Sigmoid colon (tissue), 7 donors: ENCODE results near the gene SMARCE1. TPM values are rescaled to one million over a fixed set of nuclear protein-coding genes. Genes with fewer than 3 reads are reported as not detected.

Experiments used
- DNase-seq: peaks from one replicate; pipeline ENCODE4 v3.0.0-alpha.2; 2019
- H3K27ac ChIP-seq, 4 donors: fragments of 200-600 bp; sonication (generic); one replicate each; pipeline ENCODE4 v1.5.1; 2016 to 2019; ENCODE audit warnings: mild to moderate bottlenecking in 1 of 4
- H3K27me3 ChIP-seq, 3 donors: fragments of 200-600 bp; sonication (generic); one replicate each; pipeline ENCODE4 v1.5.1; 2019; ENCODE audit warnings: mild to moderate bottlenecking in 1 of 3
- H3K36me3 ChIP-seq, 4 donors: fragments of 200-600 bp; sonication (generic); one replicate each; pipeline ENCODE4 v1.5.1; 2016 to 2019
- H3K4me1 ChIP-seq, 4 donors: fragments of 200-600 bp; sonication (generic); one replicate each; pipeline ENCODE4 v1.5.1; 2017 to 2019
- H3K4me3 ChIP-seq, 4 donors: fragments of 200-600 bp; sonication (generic); one replicate each; pipeline ENCODE4 v1.5.1; 2017 to 2019; ENCODE audit warnings: mild to moderate bottlenecking in 2 of 4, moderate library complexity in 1 of 4
- H3K9me3 ChIP-seq, 4 donors: fragments of 200-600 bp in 3 of 4; sonication (generic) in 3 of 4; one replicate each; pipeline versions ENCODE4 v1.5.1 to v1.6.1; 2013 to 2019
- EP300 ChIP-seq, 4 donors: sonication (generic); formaldehyde crosslinking; IDR thresholded peaks; one replicate each; pipeline ENCODE4 v1.6.1; 2017; ENCODE audit warnings: antibody characterized with exemption in 4 of 4
- POLR2A ChIP-seq, 2 donors: fragments of 450-650 bp; IDR thresholded peaks; one replicate each; pipeline ENCODE4 v1.6.1; 2016; ENCODE audit warnings: antibody characterized with exemption in 2 of 2, mild to moderate bottlenecking in 2 of 2, moderate library complexity in 2 of 2
- POLR2AphosphoS5 ChIP-seq, 4 donors: sonication (generic); formaldehyde crosslinking; IDR thresholded peaks; one replicate each; pipeline ENCODE4 v1.6.1; 2017; ENCODE audit warnings: antibody characterized with exemption in 4 of 4
- WGBS, 2 donors: extraction: QIAGEN DNeasy Blood & Tissue Kit; methylation state at CpG; one replicate each; pipeline ENCODE4 v1.1.7; 2013; 5-methylcytosine and 5-hydroxymethylcytosine counted together
- intact Hi-C: fragments of 100-400 bp; cut with DNase I; formaldehyde crosslinking; loops from one replicate; pipeline ENCODE4 v1.15.1; 2023
- polyA plus RNA-seq, 3 donors: library from polyadenylated mRNA; stranded (reverse); fragments of 200-250 nt; gene quantifications; one replicate each; pipeline ENCODE4 v1.2.3, GENCODE V29; 2013
- total RNA-seq, 4 donors: library from RNA; depleted of rRNA; stranded (reverse); fragments of >200 nt; gene quantifications; one replicate each; pipeline ENCODE4 v1.1.0, GENCODE V29; 2016
- TF ChIP-seq, protein P1 (sequence below), 4 experiments: fragments of 450-650 bp in 3 of 4; fragments of 200-600 bp in 1 of 4; IDR thresholded peaks; one replicate each; pipeline ENCODE4 v1.5.1; 2016 to 2019; ENCODE audit warnings: antibody characterized with exemption in 4 of 4, mild to moderate bottlenecking in 3 of 4, moderate library complexity in 2 of 4
- donor health status: healthy with polysubstance abuse.
- donor health status: Bipolar disorder and iron deficiency.
- donor health status: healthy.

SMARCE1 gene
- total and polyA plus RNA-seq, 7 donors = 68.2 to 120 (median 87.3) TPM

DNA sequence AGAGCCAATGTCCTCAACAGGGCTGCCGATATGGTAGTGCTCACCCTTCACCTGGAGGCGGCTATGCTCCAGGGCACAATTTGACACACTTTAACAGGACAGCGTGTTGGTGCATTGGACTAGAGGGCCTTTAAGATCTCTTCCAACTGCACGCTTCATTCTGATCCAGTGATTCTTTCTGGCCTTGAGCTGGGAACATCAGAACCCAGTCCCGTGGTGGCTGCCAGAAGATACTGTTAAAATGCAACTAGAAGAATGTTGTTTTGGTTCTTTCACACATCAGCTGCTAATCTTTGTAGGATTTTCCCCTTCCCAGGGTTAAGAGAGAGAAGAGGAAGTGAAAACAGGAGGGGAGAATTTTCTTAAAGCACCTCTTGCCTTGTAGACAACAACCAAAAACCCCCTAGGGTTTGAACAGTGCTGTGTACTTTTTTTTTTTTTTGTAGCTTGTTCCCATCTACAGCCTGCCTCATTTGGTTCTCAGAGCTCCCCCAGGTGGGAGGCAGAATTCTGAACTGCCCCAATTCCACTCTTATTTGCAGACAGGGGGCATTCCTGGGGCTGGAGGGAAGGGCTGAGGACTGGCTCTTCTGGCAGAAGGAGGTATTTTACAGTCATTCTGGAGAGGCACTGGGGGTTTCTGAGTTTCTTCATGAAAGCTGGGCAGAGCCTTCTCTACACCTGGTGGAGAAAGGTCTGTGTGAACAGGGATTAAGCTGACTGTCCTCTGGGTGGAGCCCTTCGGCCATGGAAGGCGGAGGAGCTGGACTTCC, 32.4 kb downstream of the SMARCE1 start:
- DNase-seq = no peak
- intact Hi-C loops = loop anchor here (10.0 kb wide), 1 partner anchor 1050 kb away; no protein-coding TSS in a partner anchor
- Histone ChIP-seq H3K27ac (no peak overlapping the region), H3K36me3 (no peaks in the 10 kb centered on the region), H3K27me3 (peaks cover 0 to 39% (median 0%) of the 10 kb centered on the region in 3 donors), H3K4me3 (no peak overlapping the region), H3K4me1 (peaks cover 0 to 9% (median 7%) of the 10 kb centered on the region in 4 donors), H3K9me3 (no peaks in the 10 kb centered on the region)
- 54 to 57% methylated on average over 7 of the region's 7 CpGs for WGBS, 2 donors
- TF ChIP-seq, protein P1, sequence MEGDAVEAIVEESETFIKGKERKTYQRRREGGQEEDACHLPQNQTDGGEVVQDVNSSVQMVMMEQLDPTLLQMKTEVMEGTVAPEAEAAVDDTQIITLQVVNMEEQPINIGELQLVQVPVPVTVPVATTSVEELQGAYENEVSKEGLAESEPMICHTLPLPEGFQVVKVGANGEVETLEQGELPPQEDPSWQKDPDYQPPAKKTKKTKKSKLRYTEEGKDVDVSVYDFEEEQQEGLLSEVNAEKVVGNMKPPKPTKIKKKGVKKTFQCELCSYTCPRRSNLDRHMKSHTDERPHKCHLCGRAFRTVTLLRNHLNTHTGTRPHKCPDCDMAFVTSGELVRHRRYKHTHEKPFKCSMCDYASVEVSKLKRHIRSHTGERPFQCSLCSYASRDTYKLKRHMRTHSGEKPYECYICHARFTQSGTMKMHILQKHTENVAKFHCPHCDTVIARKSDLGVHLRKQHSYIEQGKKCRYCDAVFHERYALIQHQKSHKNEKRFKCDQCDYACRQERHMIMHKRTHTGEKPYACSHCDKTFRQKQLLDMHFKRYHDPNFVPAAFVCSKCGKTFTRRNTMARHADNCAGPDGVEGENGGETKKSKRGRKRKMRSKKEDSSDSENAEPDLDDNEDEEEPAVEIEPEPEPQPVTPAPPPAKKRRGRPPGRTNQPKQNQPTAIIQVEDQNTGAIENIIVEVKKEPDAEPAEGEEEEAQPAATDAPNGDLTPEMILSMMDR (IDR thresholded peaks at IDR 0.05) = peak in 1 of 4 experiments; percentile 25
- no peak for TF ChIP-seq POLR2A (IDR thresholded peaks at IDR 0.05)

DNA sequence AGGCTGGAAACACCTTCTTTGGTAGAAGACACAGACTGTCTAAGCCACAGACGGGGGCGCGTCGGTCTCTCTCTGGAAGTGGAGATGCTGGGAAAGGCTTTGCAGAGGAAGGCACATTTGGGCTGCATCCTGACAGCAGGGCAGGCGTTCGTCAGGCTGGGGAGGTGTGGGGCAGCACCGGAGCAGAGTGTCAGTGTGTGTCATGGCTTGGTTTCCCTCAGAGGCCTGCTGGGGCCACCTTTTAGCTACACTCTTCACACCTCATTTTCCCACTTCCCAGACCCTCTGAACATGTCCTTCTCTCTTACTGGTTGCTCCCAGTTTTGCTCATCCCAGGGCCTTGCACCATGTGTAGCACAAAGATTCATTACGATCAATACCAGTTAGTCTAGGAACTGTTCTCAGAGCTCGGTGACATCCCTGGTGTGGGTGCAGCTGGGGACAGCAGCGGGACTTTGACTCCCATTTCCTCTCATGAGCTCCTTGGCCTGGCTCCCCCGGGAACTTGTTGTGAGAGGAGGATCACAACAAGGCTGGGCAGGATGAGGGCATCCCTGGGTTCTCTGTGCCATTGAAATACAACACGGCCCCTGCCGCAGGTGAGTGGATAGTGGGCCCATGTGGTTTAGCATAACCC, 33.1 kb downstream of the SMARCE1 start:
- Histone ChIP-seq H3K27ac (no peak overlapping the region), H3K36me3 (no peaks in the 10 kb centered on the region), H3K9me3 (no peaks in the 10 kb centered on the region), H3K4me3 (no peak overlapping the region), H3K4me1 (peaks cover 0 to 2% (median 0%) of the 10 kb centered on the region in 4 donors), H3K27me3 (peaks cover 0 to 39% (median 0%) of the 10 kb centered on the region in 3 donors)
- TF ChIP-seq, protein P1 (IDR thresholded peaks at IDR 0.05) = no peak
- TF ChIP-seq POLR2A (IDR thresholded peaks at IDR 0.05) (no peak), POLR2AphosphoS5 (IDR thresholded peaks at IDR 0.05) (no peak), EP300 (IDR thresholded peaks at IDR 0.05) (no peak)
- 77 to 86% methylated on average over 13 of the region's 13 CpGs for WGBS, 2 donors
- DNase-seq = no peak
- intact Hi-C loops = loop anchor here (10.0 kb wide), 1 partner anchor 1050 kb away; no protein-coding TSS in a partner anchor

DNA sequence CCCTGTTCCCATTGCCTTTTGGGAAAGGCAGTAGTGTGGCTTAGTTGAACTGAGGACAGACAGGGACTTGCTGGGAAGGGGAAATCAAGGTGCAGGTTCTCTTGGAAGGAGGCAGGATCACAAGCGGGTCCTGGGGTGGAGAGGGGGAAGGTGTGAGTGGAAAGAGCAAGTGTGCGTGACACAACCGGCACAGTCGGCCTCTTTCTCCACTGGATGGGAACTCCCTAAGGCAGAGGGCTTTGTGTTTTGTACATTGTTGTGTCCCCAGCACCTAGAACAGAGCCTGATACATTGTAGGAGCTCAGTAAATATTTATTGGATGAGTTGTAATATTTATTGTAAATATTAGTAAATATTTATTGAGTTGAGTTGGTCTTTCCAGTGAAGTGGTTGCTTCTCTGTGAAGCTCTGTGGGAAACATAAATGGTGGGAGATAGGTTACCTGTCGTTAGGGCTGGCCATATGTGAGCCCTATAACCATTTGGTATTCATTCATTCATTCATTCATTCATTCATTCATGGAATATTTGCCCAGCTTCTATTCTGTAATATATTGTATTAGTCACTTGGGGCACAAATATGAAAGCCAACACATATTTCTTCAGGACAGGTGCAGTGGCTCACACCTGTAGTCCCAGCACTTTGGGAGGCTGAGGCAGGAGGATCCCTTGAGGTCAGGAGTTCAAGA, 34.0 kb downstream of the SMARCE1 start:
- TF ChIP-seq POLR2AphosphoS5 (IDR thresholded peaks at IDR 0.05) = no peak
- no peak for TF ChIP-seq POLR2A (IDR thresholded peaks at IDR 0.05)
- TF ChIP-seq EP300 (IDR thresholded peaks at IDR 0.05) = no peak
- TF ChIP-seq, protein P1 (IDR thresholded peaks at IDR 0.05) = no peak
- no peaks in the 10 kb centered on the region for H3K4me1 ChIP-seq
- H3K27me3 ChIP-seq = peaks cover 0 to 33% (median 0%) of the 10 kb centered on the region in 3 donors

DNA sequence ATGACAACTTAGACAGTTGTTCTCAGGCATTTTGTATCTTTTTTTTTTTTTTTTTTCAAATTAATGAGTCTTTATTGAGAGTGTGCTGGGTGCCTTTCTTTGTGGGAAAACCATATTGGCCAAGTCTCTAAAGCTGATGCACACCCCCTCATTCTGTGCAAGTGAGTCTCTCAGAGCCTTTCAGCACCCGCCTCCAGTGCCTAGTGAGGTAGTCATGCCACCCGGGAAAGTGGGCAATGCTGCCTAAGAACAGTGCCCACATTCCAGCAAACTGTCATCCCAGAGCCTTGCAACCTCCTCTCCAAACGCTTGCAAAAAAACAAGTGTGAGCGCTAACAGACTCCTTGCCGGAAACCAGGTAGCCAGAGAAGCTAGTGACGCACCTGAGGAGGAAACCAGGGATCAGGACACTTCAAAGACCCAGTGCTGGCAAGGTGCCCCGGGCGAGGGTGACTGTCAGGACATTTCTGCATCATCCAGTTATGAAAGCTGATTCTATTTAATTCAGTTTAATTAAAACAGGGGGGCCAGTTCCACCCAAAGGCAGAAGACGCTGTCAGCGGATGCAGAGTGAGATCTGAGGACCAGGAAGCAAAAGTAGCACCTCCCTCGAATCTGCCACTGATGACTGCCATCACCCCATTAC, 34.9 kb downstream of the SMARCE1 start:
- Histone ChIP-seq H3K27me3 (peaks cover 0 to 26% (median 0%) of the 10 kb centered on the region in 3 donors), H3K9me3 (no peaks in the 10 kb centered on the region), H3K36me3 (no peaks in the 10 kb centered on the region), H3K27ac (no peak overlapping the region), H3K4me3 (no peak overlapping the region), H3K4me1 (no peaks in the 10 kb centered on the region)
- TF ChIP-seq EP300 (IDR thresholded peaks at IDR 0.05) (no peak), POLR2A (IDR thresholded peaks at IDR 0.05) (no peak), POLR2AphosphoS5 (IDR thresholded peaks at IDR 0.05) (no peak)
- TF ChIP-seq, protein P1 (IDR thresholded peaks at IDR 0.05) = no peak
- DNase-seq = no peak
- intact Hi-C loops = loop anchor here (10.0 kb wide), 1 partner anchor 1052 kb away; no protein-coding TSS in a partner anchor
- 61 to 76% methylated on average over 11 of the region's 11 CpGs for WGBS, 2 donors

More for the DNA sequence above, 34.0 kb downstream of the SMARCE1 start:
- Histone ChIP-seq H3K9me3 (no peaks in the 10 kb centered on the region), H3K4me3 (no peak overlapping the region), H3K27ac (no peak overlapping the region), H3K36me3 (no peaks in the 10 kb centered on the region)
- no peak for DNase-seq
- 78 to 91% methylated on average over 5 of the region's 5 CpGs for WGBS, 2 donors
- intact Hi-C loops = loop anchor here (10.0 kb wide), 1 partner anchor 1051 kb away; no protein-coding TSS in a partner anchor
